HAP-1 (cell line): Measurements from ENCODE around the gene ZNF397.

Experiments
- DNase-seq, 2 experiments: peaks; one replicate each; pipeline ENCODE4 v3.0.0-alpha.2; 2016 to 2020; ENCODE audit warnings: low spot score in 2 of 2
- H3K27me3 ChIP-seq: fragments of 250-450 bp; sonication (Bioruptor Pico); 2 replicates; pipeline ENCODE4 v1.5.1; 2020; ENCODE audit warnings: low read depth, mild to moderate bottlenecking, moderate library complexity
- H3K36me3 ChIP-seq: fragments of 250-450 bp; sonication (Bioruptor Pico); replicated peaks from 2 replicates; pipeline ENCODE4 v1.5.1; 2020; ENCODE audit warnings: mild to moderate bottlenecking
- H3K4me1 ChIP-seq: fragments of 250-450 bp; sonication (Bioruptor Pico); 2 replicates; pipeline ENCODE4 v1.5.1; 2020; ENCODE audit warnings: mild to moderate bottlenecking
- H3K4me3 ChIP-seq: fragments of 250-450 bp; sonication (Bioruptor Pico); 2 replicates; pipeline ENCODE4 v1.5.1; 2020; ENCODE audit warnings: mild to moderate bottlenecking, moderate library complexity
- H3K9me3 ChIP-seq: fragments of 250-450 bp; sonication (Bioruptor Pico); 2 replicates; pipeline ENCODE4 v1.5.1; 2020; ENCODE audit warnings: mild to moderate bottlenecking, moderate library complexity
- in situ Hi-C: fragments of 300-500 bp; cut with MboI; formaldehyde crosslinking; loops from 3 replicates; pipeline ENCODE4 v1.14.3; 2020; ENCODE audit warnings: low sequenced_read_pairs, inconsistent platforms, mixed read lengths

ZNF397 gene

GRCh38 chr18:35289727-35290093 lies 48.9 kb downstream of the ZNF397 start:
- no peaks in the 10 kb centered on the region for H3K9me3 ChIP-seq
- peak overlapping the region; percentile 83 for H3K4me3 ChIP-seq
- H3K27me3 ChIP-seq: no peaks in the 10 kb centered on the region
- 0 out of 2 replicates have a peak, but pooled peaks cover 3% of the 10 kb centered on the region for H3K36me3 ChIP-seq
- peaks cover 5% of the 10 kb centered on the region; the same call in 1 of the 2 replicates for H3K4me1 ChIP-seq
- in situ Hi-C loops: no loop called here
- DNase-seq: peak in 1 of 2 experiments; percentile 18

- Histone ChIP-seq H3K36me3 (0 out of 2 replicates have a peak, but pooled peaks cover 5% of the 10 kb centered on the region), H3K4me3 (peak within 1 kb of the TSS; percentile 83), H3K4me1 (peaks cover 5% of the 10 kb centered on the region; the same call in 1 of the 2 replicates), H3K27me3 (no peaks in the 10 kb centered on the region), H3K9me3 (no peaks in the 10 kb centered on the region)
- peak; percentile 88 to 96 for DNase-seq
- in situ Hi-C loops: no loop called here
Observed at GRCh38 chr18:35290094-35290735, 49.4 kb downstream of the ZNF397 start, which contains the start of gene ZSCAN30. Gene ZSCAN30 (minus strand): TSS chr18:35290229. CDS start chr18:35264352, 25,877 bp downstream.

- Histone ChIP-seq H3K4me1 (peaks cover 5% of the 10 kb centered on the region; the same call in 1 of the 2 replicates), H3K9me3 (no peaks in the 10 kb centered on the region), H3K36me3 (0 out of 2 replicates have a peak, but pooled peaks cover 7% of the 10 kb centered on the region), H3K4me3 (peak overlapping the region; percentile 83), H3K27me3 (no peaks in the 10 kb centered on the region)
- in situ Hi-C loops: no loop called here
- no peak for DNase-seq
Observed at GRCh38 chr18:35291166-35291565, 50.3 kb downstream of the ZNF397 start.

- no peak for DNase-seq
- H3K27me3 ChIP-seq: no peaks in the 10 kb centered on the region; the same call in 1 of the 2 replicates
- in situ Hi-C loops: no loop called here
- no peak overlapping the region for H3K4me3 ChIP-seq
- peaks cover 4% of the 10 kb centered on the region; the same call in 1 of the 2 replicates for H3K9me3 ChIP-seq
- H3K4me1 ChIP-seq: peaks cover 3% of the 10 kb centered on the region; the same call in 1 of the 2 replicates
- H3K36me3 ChIP-seq: 0 out of 2 replicates have a peak, but pooled peaks cover 7% of the 10 kb centered on the region
Observed at GRCh38 chr18:35296060-35296459, 55.2 kb downstream of the ZNF397 start.

GRCh38 chr18:35303610-35304009 lies 62.8 kb downstream of the ZNF397 start:
- Histone ChIP-seq H3K27me3 (no peaks in the 10 kb centered on the region; the same call in 1 of the 2 replicates), H3K36me3 (peaks cover 19% of the 10 kb centered on the region), H3K4me1 (no peaks in the 10 kb centered on the region), H3K9me3 (peaks cover 24% of the 10 kb centered on the region), H3K4me3 (no peak overlapping the region)
- in situ Hi-C loops: no loop called here
- no peak for DNase-seq

- H3K27me3 ChIP-seq: no peaks in the 10 kb centered on the region
- peaks cover 23% of the 10 kb centered on the region for H3K9me3 ChIP-seq
- in situ Hi-C loops: no loop called here
- no peaks in the 10 kb centered on the region for H3K4me1 ChIP-seq
- H3K4me3 ChIP-seq: no peak overlapping the region
- no peak for DNase-seq
- peaks cover 19% of the 10 kb centered on the region for H3K36me3 ChIP-seq
Observed at GRCh38 chr18:35306588-35307250, 65.9 kb downstream of the ZNF397 start.
